ENCODE results near the gene FGGY. TPM values are rescaled to one million over a fixed set of nuclear protein-coding genes. Genes with fewer than 3 reads are reported as not detected.

FGGY gene
- total RNA-seq, 1 donor from 2014 or later = 32.5 TPM

DNA sequence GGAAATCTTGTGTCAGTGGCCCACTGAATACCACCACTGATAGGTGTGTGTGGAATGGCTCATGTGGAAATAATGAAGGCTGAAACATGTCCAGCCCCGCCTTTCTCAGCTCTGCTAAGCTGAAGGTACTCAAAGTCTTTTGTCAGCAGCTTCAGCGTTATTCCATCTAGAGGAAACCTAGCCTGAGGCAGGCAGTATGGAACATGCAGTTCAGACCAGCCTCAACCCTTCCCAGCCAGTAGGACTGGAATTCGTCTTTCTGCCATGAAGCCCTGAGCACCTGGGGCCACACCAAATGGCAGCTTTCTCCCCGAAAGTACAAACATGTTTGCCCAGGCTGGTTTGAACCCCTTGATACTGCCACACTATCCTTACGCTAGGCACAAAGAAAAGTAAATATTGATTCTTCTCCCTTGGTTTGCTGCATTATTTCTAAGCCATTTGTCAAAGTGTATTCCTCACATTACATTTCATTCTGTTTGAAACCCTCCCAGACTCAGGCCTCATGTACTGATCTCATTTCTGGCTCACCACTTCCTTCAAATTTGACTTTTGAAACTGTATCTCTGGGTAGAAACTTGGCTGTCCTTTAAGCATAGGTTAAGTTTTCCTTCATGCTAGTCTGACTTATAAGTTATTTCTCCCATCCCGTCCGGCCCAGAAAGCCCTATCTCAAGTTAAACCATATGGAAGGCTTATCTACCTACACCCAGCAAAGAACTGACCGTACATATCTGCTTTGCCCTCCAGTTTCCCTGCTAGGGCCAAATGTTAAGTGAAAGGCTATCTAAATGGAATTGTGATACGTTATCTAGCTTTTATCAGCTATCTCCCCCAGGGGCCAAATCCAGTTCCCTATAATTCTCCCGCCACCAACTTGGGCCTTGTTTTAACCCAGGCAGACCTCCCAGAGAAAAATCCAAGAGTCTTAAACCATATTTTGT lies 472.2 kb downstream of the FGGY start:
- TF ChIP-seq EZH2phosphoT487 (IDR thresholded peaks at IDR 0.05) (no peak), EZH2 (IDR thresholded peaks at IDR 0.05) (no peak)
- TF ChIP-seq, protein P1, sequence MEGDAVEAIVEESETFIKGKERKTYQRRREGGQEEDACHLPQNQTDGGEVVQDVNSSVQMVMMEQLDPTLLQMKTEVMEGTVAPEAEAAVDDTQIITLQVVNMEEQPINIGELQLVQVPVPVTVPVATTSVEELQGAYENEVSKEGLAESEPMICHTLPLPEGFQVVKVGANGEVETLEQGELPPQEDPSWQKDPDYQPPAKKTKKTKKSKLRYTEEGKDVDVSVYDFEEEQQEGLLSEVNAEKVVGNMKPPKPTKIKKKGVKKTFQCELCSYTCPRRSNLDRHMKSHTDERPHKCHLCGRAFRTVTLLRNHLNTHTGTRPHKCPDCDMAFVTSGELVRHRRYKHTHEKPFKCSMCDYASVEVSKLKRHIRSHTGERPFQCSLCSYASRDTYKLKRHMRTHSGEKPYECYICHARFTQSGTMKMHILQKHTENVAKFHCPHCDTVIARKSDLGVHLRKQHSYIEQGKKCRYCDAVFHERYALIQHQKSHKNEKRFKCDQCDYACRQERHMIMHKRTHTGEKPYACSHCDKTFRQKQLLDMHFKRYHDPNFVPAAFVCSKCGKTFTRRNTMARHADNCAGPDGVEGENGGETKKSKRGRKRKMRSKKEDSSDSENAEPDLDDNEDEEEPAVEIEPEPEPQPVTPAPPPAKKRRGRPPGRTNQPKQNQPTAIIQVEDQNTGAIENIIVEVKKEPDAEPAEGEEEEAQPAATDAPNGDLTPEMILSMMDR (IDR thresholded peaks at IDR 0.05) = no peak
- no peaks in the 10 kb centered on the region for H3K9me3 ChIP-seq (ENCODE audit: low read depth)
- no peak for DNase-seq (ENCODE audit: low spot score)
- H3F3A ChIP-seq (ENCODE audit: low read depth) = no peaks in the 10 kb centered on the region
- peaks cover 21% of the 10 kb centered on the region for H3K4me1 ChIP-seq
- H2AFZ ChIP-seq (replicated peaks) = no peak overlapping the region
- no peak overlapping the region for H3K27ac ChIP-seq
- no peak overlapping the region for H3K4me3 Mint-ChIP-seq
- no peak overlapping the region for H3K27ac Mint-ChIP-seq
- H3K79me2 ChIP-seq (ENCODE audit: low read depth) = no peaks in the 10 kb centered on the region
- H4K20me1 ChIP-seq (ENCODE audit: low read depth) = no peaks in the 10 kb centered on the region
- H3K36me3 ChIP-seq = no peaks in the 10 kb centered on the region
- H3K4me1 Mint-ChIP-seq = peaks cover 20% of the 10 kb centered on the region
- H3K27me3 Mint-ChIP-seq (ENCODE audit: insufficient read depth, low read depth) = no peaks in the 10 kb centered on the region
- H3K9ac ChIP-seq = no peak overlapping the region
- H3K27me3 ChIP-seq = no peaks in the 10 kb centered on the region
- no peak overlapping the region for H3K4me3 ChIP-seq
- no peaks in the 10 kb centered on the region for H3K36me3 Mint-ChIP-seq
- no peaks in the 10 kb centered on the region for H3K9me3 Mint-ChIP-seq
- H3K4me2 ChIP-seq = no peak overlapping the region

DNA sequence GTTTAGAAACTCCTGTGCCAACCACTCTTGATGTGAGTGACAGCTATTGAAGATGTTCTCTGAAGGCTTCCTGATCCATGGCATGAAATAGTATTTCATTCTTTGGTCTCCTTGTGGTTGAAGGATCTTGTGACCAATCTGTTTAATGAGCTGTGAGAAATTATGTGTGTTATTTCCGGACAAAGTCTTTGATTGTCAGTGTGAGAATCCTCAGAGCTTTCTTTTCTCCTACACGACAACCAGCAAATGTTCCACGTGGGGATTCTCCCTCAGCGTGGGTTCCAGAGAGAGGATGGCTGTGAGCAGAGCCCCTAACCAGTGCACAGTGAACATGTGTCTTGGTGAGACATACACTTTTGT lies 472.8 kb downstream of the FGGY start:
- no peak overlapping the region for H3K4me3 Mint-ChIP-seq
- no peaks in the 10 kb centered on the region for H3K36me3 Mint-ChIP-seq
- DNase-seq (ENCODE audit: low spot score) = no peak
- Histone ChIP-seq H3F3A (ENCODE audit: low read depth) (no peaks in the 10 kb centered on the region), H3K4me3 (no peak overlapping the region), H3K36me3 (no peaks in the 10 kb centered on the region), H3K9me3 (ENCODE audit: low read depth) (no peaks in the 10 kb centered on the region), H4K20me1 (ENCODE audit: low read depth) (no peaks in the 10 kb centered on the region), H3K4me2 (no peak overlapping the region), H3K79me2 (ENCODE audit: low read depth) (no peaks in the 10 kb centered on the region), H3K27me3 (no peaks in the 10 kb centered on the region), H3K9ac (no peak overlapping the region), H3K27ac (no peak overlapping the region), H2AFZ (replicated peaks) (no peak overlapping the region), H3K4me1 (peaks cover 20% of the 10 kb centered on the region)
- no peaks in the 10 kb centered on the region for H3K9me3 Mint-ChIP-seq
- TF ChIP-seq, protein P1 (IDR thresholded peaks at IDR 0.05) = no peak
- no peak for TF ChIP-seq EZH2 (IDR thresholded peaks at IDR 0.05)
- no peak for TF ChIP-seq EZH2phosphoT487 (IDR thresholded peaks at IDR 0.05)
- H3K27me3 Mint-ChIP-seq (ENCODE audit: insufficient read depth, low read depth) = no peaks in the 10 kb centered on the region
- no peak overlapping the region for H3K27ac Mint-ChIP-seq
- peaks cover 20% of the 10 kb centered on the region for H3K4me1 Mint-ChIP-seq

DNA sequence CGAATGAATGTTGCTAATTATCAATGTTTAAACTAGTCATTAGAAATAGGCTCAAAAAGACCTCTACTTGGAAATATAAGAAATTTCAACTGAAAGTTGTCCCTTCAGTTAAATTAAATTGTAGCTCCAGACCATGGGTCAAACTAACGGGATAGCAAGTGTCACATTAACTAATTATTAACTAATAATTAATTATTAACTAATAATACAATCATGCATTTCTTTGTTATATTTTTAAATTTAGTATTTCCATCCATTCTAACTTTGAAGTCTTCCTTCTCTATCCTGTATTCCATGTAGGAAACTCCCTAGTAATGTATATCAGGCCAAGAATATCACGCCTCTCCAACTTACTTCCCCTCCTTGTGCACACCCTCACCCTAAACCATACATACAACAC lies 474.5 kb downstream of the FGGY start:
- Histone ChIP-seq H3K27me3 (no peaks in the 10 kb centered on the region), H2AFZ (replicated peaks) (no peak overlapping the region), H3K27ac (no peak overlapping the region), H3K79me2 (ENCODE audit: low read depth) (no peaks in the 10 kb centered on the region), H3K9me3 (ENCODE audit: low read depth) (no peaks in the 10 kb centered on the region), H3F3A (ENCODE audit: low read depth) (no peaks in the 10 kb centered on the region), H3K9ac (no peak overlapping the region), H3K36me3 (no peaks in the 10 kb centered on the region), H3K4me1 (peaks cover 4% of the 10 kb centered on the region), H4K20me1 (ENCODE audit: low read depth) (no peaks in the 10 kb centered on the region), H3K4me2 (no peak overlapping the region), H3K4me3 (no peak overlapping the region)
- TF ChIP-seq EZH2phosphoT487 (IDR thresholded peaks at IDR 0.05) (no peak), EZH2 (IDR thresholded peaks at IDR 0.05) (no peak)
- TF ChIP-seq, protein P1 (IDR thresholded peaks at IDR 0.05) = no peak
- no peak for DNase-seq (ENCODE audit: low spot score)
- no peaks in the 10 kb centered on the region for H3K36me3 Mint-ChIP-seq
- H3K9me3 Mint-ChIP-seq = no peaks in the 10 kb centered on the region
- H3K27me3 Mint-ChIP-seq (ENCODE audit: insufficient read depth, low read depth) = no peaks in the 10 kb centered on the region
- H3K4me1 Mint-ChIP-seq = peaks cover 10% of the 10 kb centered on the region
- no peak overlapping the region for H3K27ac Mint-ChIP-seq
- H3K4me3 Mint-ChIP-seq = no peak overlapping the region

All from neural progenitor cell (in vitro differentiated cells).